Lung (tissue), 12 donors: Measurements from ENCODE around the gene CACNA1C. TPM values are rescaled to one million over a fixed set of nuclear protein-coding genes. Genes with fewer than 3 reads are reported as not detected.

ENCODE experiments used
- ATAC-seq: fragments of 200-7000 bp; cut with Tn5 transposase; one replicate; pipeline ENCODE4 v1.9.1; 2020; ENCODE audit warnings: moderate number of reproducible peaks; ENCODE audit not compliant: insufficient read depth, low FRiP score
- DNase-seq, 3 donors: peaks; one replicate each; pipeline ENCODE4 v3.0.0-alpha.2; 2013 to 2017
- H3K27ac ChIP-seq, 2 donors: one replicate each; pipeline ENCODE4 v1.5.1; 2013; ENCODE audit warnings: mild to moderate bottlenecking in 2 of 2, moderate library complexity in 2 of 2, control low read depth in 1 of 2, inconsistent platforms in 1 of 2, low read depth in 1 of 2, low read length in 1 of 2
- H3K27me3 ChIP-seq, 3 donors: one replicate each; pipeline ENCODE4 v1.5.1; 2013; ENCODE audit warnings: low read length in 2 of 3; ENCODE audit not compliant: control insufficient read depth in 3 of 3, insufficient read depth in 3 of 3
- H3K36me3 ChIP-seq, 4 donors: one replicate each; pipeline ENCODE4 v1.5.1; 2013; ENCODE audit warnings: low read length in 4 of 4, mild to moderate bottlenecking in 1 of 4, moderate library complexity in 1 of 4; ENCODE audit not compliant: control insufficient read depth in 4 of 4, insufficient read depth in 4 of 4
- H3K4me1 ChIP-seq, 5 donors: one replicate each; pipeline ENCODE4 v1.5.1; 2013; ENCODE audit warnings: low read length in 5 of 5, mild to moderate bottlenecking in 2 of 5, moderate library complexity in 1 of 5; ENCODE audit not compliant: control insufficient read depth in 5 of 5, insufficient read depth in 5 of 5
- H3K4me3 ChIP-seq: one replicate; pipeline ENCODE4 v1.5.1; 2013; ENCODE audit warnings: mild to moderate bottlenecking, control low read depth, moderate library complexity
- H3K9ac ChIP-seq, 2 donors: one replicate each; pipeline ENCODE4 v1.5.1; 2013; ENCODE audit warnings: low read length in 2 of 2, control low read depth in 1 of 2; ENCODE audit not compliant: insufficient read depth in 1 of 2
- H3K9me3 ChIP-seq, 4 donors: one replicate each; pipeline ENCODE4 v1.5.1; 2013; ENCODE audit warnings: low read length in 3 of 4, mild to moderate bottlenecking in 1 of 4, moderate library complexity in 1 of 4; ENCODE audit not compliant: control insufficient read depth in 4 of 4, insufficient read depth in 3 of 4
- CTCF ChIP-seq: IDR thresholded peaks from 2 replicates; pipeline ENCODE4 v1.5.1; 2012; ENCODE audit warnings: mild to moderate bottlenecking; ENCODE audit errors: control extremely low read depth, extremely low read depth
- WGBS, 2 donors: extraction: QIAGEN DNeasy Blood & Tissue Kit; methylation state at CpG; one replicate each; pipeline ENCODE4 v1.1.7; 2013; 5-methylcytosine and 5-hydroxymethylcytosine counted together
- polyA plus RNA-seq, 2 donors: library from polyadenylated mRNA; stranded (reverse); fragments of 200-250 nt; gene quantifications; one replicate each; pipeline ENCODE4 v1.2.1, GENCODE V29; 2013
- total RNA-seq, 2 donors: library from RNA; depleted of rRNA in 1 of 2; stranded (reverse); fragments of >200 nt in 1 of 2; gene quantifications; one replicate each; pipeline ENCODE4 v1.2.1, GENCODE V29; 2014 to 2021
- donor health status: control.
- donor health status: control.
- donor health status: Bipolar disorder and iron deficiency.
- donor health status: healthy.
- donor health status: DM: yes; HTN: yes; CAD: no.

CACNA1C gene
- total and polyA plus RNA-seq, 4 donors: 3.2 to 17.5 (median 7.5) TPM

DNA sequence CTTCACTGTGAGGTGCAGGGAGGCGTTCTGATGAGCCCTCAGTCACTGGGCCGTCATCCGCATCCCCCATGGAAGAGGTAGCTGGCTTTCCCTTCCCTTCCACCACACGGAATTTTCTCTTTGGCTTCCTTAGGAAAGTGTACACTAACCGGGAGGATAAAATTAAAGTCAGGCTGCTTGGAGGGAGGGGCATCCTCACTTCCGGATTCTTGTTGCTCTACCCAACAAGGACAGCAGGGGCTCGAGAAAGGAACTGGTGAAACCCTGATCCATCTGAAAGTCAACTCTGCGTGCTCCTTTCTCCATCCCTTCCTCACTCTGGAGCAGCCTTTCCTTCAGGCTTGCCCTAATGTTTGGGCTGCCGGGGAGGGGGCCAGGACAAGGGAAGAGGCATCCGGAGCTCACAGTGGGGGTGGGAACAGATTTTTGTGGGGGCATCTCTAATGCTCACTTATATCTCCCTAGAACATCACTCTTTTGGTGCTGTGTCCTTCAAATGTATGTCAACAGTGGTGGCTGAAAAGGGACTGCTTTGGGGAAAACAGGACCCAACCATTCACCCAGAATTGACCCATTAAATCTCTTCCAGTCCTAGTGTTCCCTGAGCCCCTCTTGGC is 640.6 kb downstream of the CACNA1C start:
- Histone ChIP-seq H3K9ac (no peak overlapping the region), H3K27ac (no peak overlapping the region), H3K9me3 (no peaks in the 10 kb centered on the region), H3K4me3 (no peak overlapping the region), H3K27me3 (peaks cover 0 to 10% (median 2%) of the 10 kb centered on the region in 3 donors), H3K36me3 (no peaks in the 10 kb centered on the region), H3K4me1 (peaks cover 0 to 5% (median 0%) of the 10 kb centered on the region in 5 donors)
- no peak for ATAC-seq
- 38 to 42% methylated on average over 10 of the region's 10 CpGs for WGBS, 2 donors
- no peak for TF ChIP-seq CTCF
- DNase-seq: peak in 1 of 3 donors; percentile 20

DNA sequence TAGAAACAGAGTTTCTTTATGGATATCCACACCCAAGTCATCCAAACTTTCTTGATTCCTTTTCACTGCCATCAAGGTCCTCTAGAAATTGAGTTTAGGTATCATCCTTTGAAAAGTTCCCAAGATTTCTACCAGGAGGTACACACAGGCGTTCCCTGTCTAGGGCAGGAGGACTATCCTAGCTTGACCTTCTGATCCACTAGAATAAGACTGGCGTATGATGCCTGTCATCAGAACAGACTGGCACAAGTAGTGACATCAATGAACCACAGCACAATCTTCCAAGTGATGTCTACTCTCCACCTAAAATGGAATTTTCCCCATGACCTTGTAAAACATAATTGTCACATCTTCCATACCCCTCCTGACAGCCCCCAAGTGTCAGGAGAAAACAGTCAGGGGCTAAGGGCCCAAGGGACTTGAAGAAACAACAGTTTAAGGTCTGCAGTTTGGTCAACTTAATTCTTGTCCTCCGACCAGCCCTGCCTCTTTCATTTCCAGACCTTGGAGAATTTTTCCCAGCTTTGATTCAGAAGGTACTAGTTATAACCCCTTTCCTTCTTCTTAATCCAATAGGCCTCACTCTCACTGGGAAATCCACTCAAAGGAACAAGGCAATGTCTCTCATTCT is 641.3 kb downstream of the CACNA1C start:
- H3K4me1 ChIP-seq: peaks cover 0 to 5% (median 0%) of the 10 kb centered on the region in 5 donors
- H3K9ac ChIP-seq: no peak overlapping the region
- TF ChIP-seq CTCF: no peak
- H3K27me3 ChIP-seq: peaks cover 0 to 10% (median 2%) of the 10 kb centered on the region in 3 donors
- DNase-seq (no peak), ATAC-seq (no peak)
- no peaks in the 10 kb centered on the region for H3K9me3 ChIP-seq
- H3K4me3 ChIP-seq: no peak overlapping the region
- no peak overlapping the region for H3K27ac ChIP-seq
- H3K36me3 ChIP-seq: no peaks in the 10 kb centered on the region
- WGBS, 2 donors: 94 to 97% methylated on average over 3 of the region's 3 CpGs

DNA sequence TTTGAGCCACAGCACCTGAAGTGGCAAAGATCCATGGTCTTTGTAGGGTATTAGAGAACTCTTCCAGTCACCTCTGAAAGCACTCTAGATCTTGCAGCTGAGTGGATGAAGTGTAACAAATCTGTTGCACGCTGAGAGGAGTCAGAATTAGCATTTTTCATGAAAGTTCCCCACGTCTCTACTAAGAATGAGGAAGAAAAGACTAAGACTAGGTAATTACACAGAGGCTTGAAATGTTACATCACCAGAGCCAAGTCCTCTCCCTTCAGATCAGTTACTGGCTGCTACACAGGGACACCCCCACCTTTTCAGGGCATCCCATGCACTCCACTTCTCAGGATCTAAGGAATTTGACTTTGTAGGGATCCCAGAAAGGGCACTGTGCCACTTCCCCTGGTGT is 643.3 kb downstream of the CACNA1C start:
- H3K4me1 ChIP-seq: peaks cover 0 to 5% (median 0%) of the 10 kb centered on the region in 5 donors
- TF ChIP-seq CTCF: no peak
- no peak overlapping the region for H3K4me3 ChIP-seq
- ATAC-seq (no peak), DNase-seq (no peak)
- 7 to 38% methylated on average over 2 of the region's 2 CpGs for WGBS, 2 donors
- no peak overlapping the region for H3K9ac ChIP-seq
- no peaks in the 10 kb centered on the region for H3K36me3 ChIP-seq
- H3K9me3 ChIP-seq: no peaks in the 10 kb centered on the region
- H3K27ac ChIP-seq: no peak overlapping the region
- H3K27me3 ChIP-seq: peaks cover 0 to 5% (median 2%) of the 10 kb centered on the region in 3 donors
